HK-2 (cell line): Measurements from ENCODE around the gene DSG3.

Experiments
- DNase-seq: peaks from one replicate; pipeline ENCODE4 v3.0.0-alpha.2; 2018; ENCODE audit not compliant: unreplicated experiment

The DSG3 gene

DNA sequence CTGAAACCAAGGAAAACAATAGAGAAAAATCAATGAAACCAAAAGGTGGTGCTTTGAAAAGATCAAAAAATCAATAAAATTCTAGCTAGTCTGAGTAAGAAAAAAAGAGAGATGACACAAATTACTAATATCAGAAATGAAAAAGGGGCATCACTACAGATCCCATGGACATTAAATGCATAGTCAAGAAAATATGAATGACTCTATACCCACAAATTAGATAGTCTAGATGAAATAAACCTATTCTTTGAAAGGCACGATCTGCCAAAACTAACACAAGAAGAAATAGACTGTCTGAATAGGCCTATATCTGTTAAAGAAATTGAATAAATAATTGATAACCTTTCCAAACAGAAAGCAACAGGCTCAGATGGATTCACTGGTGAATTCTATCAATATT is 15.2 kb upstream of the DSG3 start:
- no peak for DNase-seq

DNA sequence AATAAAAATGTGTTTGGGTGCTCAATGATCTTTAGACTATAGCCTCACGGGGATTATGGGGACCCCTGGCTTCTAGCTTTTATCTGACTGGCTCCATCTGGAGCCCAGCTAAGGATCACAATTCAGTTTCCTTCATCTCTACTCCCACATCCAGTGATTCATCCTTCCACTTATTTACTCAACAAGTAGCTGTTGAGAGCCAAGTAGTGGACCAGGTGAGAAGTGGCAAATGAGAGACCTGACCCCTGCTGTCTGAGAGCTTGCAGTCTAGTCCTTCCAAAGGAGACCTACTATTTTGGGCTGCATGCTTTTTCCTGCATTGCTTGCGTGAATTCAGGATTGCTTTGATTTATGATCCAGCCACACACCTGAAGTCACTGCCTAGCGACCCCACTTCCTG is 10.7 kb upstream of the DSG3 start:
- no peak for DNase-seq

DNA sequence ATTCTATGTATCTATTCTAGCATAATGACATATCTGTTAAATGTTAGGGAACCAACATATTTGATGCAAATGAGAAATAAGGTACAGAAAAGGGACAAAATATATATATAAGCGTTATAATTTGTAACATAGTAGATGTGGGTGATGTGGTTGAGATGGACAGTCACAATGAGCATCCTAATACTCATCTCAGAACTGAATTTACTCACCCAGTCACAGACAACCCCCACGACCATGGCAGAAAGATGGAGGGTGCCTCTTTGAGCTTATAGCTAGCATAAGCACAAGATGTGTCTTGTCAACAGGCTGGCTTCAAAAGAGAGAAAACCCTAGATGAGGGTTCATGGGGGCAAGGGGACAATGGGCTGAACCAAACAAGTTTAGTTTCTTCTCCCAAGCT is 9.1 kb upstream of the DSG3 start:
- no peak for DNase-seq

DNA sequence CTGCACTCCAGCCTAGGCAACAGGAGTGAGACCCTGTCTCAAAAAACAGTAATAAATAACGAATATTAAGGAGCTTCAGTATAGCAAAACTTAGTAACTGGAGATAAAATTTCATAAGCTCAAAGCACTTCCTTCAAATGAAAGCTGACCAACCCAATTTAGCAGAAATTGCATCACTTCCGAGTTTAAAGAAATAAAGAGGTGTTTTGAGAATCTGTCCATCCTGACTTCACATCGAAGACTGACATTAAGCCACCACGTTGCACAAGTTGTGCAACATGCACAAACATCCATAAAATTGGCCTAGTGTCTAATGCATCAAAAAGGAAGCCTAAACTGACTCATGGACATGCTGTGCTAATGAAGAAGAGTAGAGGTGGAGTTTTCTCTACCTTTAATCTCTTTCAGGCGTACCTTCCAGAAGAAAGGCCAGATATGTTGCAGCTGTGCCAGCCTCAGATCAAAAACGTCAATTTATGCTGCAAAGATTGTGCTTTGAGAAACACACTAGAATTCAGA is 7.7 kb upstream of the DSG3 start:
- DNase-seq = no peak

DNA sequence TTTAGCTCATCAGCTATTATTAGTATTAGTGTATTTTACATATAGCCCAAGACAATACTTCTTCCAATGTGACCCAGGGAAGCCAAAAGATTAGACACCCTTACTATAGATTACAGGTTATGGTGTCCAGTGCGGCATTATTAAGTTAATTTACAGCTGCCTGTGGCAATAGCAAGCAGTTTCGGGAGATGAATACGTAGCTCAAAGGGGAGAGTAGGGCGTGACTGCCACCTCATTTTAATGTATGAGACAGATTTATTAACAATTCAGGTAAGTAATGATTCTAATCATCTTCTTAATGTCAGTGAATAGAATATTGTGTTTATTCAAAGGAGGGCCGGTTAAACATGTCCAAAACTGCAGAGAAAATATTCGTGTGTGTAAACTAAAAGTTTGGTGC is 6.8 kb upstream of the DSG3 start:
- DNase-seq = no peak

DNA sequence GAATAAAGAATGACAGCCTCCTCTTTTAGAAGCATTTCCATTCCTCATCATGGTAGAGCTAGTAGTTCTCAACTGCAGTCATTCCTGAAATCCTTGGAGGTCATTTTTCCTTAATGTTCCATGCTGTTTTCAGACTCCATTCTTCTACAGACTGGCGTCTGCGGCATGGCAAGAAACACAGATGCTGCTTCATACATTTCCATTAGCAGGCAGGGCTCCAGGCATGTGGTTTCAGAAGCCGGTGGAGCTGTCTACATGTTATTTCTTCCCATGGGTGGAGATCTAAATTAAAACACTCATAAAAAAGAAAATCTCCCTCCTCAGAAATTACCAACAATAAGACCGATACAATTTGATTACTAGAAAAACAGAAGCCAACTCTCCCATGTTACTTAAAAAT is 6.0 kb upstream of the DSG3 start:
- no peak for DNase-seq

DNA sequence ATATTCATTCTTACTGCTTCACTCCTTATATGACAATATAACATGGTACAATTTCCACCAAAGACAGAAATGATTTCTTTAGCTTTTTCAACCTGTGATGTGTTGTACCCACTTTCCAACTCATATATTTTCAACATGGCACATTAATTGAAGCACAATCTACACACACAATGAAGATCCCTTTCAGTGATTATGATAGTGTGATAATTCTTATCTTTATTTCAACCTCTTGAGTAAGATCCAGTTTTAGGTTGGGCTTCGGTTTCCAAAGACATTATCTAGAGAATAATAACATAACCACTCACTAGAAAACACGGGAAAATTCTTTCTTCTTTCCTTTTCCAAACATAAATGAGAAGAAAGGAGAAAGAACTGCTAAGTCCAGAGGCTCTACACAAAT is 3.4 kb upstream of the DSG3 start:
- DNase-seq = no peak

DNA sequence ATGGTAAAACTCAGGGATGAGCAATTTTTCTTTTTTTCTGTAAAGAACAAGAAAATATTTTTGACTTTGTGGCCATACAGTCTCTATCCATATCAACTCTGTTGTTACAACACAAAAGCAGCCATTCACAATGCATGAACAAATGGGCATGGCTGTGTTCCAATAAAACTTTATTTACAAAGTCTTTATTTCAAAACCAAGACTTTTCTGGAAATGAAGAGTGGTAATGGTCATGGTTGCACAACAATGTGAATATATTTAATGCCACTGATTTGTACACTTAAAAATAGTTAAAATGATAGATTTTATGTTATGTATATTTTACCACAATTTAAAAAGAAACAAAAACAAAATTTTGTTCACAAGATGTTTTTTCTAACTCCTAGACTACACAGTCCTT is 1.6 kb upstream of the DSG3 start:
- DNase-seq = no peak

DNA sequence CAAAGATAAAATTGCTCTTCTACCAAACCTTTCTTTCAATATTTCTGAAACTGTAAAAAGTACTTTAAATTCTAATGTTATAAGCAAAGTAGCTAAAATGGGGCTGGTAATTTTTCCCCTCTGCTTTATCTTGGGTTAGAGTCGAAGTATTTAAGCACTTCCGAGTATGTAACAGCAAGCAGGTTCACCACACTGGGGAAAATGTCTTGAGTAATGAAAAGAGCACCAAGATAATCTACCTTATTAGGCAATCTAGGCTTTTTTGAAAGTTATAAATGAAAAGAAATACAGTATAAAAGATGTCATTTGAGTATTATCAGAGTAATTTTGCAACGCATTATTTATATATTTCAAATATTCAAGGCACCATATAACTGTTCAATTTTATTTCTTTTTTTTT is 687 bp upstream of the DSG3 start:
- DNase-seq = no peak

DNA sequence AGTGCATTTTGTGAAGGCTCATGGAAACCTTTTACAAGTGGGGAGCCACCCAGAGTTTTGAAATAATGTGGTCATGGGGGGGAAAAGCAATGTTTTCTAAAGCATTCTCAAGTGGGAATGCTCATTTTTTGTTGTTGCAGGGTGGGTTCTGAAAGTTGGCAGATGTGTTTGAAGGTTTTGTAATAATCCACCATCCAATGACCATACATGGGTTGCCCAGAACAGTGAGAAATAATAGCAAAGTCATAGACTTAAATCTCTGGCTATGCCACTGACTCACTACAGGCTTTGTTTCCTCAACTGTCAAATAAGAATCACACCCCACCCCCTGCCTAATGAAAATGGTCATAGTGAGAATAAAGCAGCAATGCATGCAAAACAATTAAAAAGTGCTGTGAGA is 2.9 kb downstream of the DSG3 start:
- DNase-seq = no peak

DNA sequence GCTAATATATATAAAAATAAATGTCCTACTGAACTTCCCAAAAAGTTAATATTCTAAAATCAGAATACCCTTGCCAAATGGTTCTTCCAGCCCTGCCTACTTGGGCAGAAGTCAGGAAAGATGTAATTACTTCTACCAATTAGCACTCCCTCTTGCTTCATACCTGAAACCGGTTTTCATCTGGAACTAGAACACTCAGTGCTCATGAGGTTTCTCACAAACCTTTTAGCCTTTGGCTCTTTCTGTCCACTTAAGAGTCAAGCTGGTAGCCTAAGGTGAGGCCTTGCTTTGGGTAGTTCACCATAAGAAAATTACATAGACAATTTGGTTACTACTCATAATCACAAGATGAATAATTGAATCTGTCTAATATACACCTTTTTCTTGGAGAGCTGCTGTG is 4.1 kb downstream of the DSG3 start:
- no peak for DNase-seq

DNA sequence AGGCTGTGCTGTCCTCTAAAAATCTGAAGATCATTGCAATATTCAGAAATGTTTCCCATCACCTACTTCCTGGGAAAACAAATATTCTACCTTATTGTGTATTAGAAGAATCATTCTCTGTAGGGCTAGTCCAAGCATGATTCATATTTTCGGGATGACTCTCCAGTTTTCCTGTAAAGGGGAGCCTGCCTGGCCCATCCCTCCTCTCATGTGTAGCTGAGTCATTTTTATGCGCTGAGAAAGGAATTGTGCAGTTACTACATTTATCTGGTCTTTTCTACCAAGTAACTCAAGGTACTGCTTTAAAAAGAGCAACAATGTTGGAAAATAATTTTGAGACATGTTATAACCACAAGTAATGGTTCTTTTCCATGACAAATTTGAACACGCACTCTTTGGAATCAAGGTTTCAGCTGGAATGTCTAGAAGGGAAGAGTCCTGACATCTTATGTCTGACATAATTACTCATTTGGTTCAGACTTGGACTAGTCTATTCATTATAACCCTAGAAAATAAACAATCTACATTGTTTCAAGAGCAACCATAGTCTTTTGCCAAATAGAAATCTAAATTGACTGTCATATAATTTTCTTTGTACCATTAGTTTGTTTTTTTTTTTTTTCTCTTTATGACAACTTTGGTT is 6.6 kb downstream of the DSG3 start:
- peak; percentile 15 for DNase-seq

DNA sequence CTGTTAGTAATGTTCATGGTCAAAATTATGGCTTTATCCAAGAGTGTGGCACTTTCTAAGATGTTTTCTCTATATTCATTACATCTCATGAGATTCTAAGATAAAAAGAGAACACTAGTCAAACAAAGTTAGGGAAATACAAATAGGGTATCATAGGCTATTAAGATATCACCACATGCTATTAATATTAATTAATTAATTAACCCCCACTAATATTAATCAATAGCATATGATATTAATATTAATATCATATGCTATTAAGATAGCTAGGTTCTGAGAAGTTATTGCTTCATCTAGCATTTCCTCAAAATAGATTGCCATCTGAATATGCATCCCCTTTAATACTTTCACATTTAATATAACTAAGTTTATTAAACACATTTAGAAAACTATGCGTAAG is 22.1 kb downstream of the DSG3 start:
- DNase-seq = no peak

DNA sequence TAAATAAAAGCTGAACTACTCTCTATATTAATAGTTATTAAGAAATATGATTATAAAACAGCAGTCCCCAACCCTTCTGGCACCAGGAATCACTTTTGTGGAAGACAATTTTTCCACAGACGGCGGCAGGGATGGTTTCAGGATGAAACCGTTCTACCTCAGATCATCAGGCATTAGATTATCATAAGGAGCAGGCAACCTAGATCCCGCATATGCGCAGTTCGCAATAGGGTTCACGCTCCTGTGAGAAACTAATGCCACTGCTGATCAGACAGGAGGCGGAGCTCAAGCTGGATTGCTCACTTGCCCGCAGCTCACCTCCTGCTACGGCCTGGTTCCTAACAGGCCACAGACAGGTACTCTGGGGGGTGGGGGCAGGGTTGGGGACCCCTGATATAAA is 31.1 kb downstream of the DSG3 start:
- no peak for DNase-seq

DNA sequence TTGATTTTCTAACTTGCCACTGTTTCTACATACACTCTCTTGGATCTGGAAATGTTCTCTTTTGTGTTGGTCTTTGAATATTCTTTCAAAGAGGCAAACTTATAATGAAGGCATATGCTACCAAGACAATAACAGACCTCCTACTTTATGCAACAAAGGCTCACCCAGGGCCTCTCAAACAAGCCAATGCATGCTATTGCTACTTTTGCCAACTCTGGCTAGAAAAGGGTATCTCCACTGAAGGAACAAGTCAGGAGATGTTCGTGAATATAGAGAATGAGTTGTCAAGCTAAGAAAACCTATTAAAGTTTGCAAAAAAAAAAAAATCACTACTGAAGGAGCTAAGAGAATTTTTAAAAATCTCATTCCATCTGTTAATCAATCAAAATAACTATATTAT is 34.5 kb downstream of the DSG3 start:
- no peak for DNase-seq

DNA sequence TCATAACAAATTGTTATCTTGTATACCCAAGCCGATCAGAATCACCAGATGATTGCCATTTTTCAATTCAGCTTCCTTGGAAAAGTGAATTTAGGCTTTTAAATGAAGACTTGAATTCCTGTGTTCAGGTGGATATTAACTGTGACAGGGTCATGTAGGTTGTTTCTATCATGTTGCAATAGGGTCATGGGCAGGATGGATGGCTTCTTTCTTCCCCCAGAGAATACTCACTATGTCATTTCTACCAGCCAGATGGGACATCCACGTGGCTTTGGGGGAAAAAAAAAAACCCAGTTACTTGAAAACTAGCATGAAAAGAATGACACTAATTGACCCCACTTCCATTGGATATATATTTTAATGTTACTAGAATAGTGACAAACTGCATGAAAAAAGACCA is 35.9 kb downstream of the DSG3 start:
- no peak for DNase-seq

DNA sequence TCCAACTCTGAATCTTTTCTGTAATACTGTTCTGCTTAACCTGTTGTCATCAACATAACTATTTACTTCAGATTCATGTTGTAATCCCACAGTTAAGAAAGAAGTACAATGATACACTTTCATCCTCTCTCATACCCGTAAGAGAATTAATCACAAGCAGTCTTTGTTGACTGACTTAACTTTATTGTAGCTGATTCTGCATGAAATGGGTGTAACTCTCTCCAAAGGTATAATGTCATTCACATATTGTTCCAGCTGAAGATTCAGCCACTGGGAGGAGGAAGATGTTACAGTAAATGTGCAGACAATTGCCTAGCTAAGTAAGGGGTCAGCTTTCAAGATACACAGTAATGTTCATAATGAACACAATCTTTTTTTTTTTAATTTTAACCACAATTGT is 36.9 kb downstream of the DSG3 start:
- DNase-seq = no peak

DNA sequence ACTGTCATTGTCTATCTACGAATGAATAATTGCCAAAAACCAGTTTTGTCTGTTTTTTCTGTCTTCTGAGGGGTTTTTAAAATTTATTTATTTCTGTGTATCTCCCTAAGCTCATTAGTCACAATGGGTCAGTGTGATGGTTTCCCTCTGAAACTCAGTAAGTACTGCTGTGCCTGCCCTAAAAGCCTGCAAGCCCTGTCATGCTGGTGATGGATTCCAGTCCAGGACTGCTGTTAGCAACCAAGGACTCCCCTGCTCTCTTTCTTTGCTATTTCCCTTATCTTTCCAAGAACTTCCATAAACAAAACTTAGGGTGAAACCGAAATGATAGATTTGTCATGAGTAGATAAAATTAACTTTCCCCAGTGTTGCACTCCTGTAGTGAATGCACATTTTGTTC is 38.6 kb downstream of the DSG3 start:
- DNase-seq = no peak

DNA sequence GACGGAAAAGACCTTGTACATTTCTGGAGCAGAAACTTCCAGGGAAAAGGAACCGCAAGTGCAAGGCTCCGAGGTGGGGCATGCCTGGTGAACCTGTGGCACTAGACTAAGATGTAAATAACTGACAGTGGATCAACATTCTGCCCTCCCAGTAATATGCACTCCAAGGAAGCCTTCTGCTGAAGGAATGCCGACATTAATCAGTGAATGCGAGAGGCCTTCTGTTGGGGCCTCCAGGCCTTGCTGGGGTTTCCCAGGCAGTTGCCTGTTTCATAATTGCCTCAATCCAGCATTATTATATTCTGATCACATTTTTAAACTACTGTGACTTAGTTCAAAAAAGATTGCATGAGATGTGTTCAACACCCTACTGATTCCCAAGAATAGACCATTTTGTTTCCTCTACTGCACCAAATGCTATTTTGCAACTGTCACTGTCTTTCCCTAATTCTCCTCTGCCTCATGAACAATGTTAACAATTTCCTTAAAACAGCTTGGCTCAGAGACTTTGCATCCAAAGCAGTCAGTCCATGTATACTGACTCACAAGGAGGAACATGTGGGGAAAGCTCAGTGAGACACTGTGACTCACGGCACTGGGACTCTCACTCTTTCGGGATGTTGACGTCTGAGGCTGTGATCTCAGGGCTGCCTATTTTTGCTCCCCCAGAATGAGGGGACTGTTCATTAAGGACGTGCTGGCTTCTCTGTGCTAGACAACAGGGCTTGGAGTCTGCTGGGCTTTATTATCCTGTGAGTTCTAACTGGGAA is 39.9 kb downstream of the DSG3 start:
- peak; percentile 51 for DNase-seq

DNA sequence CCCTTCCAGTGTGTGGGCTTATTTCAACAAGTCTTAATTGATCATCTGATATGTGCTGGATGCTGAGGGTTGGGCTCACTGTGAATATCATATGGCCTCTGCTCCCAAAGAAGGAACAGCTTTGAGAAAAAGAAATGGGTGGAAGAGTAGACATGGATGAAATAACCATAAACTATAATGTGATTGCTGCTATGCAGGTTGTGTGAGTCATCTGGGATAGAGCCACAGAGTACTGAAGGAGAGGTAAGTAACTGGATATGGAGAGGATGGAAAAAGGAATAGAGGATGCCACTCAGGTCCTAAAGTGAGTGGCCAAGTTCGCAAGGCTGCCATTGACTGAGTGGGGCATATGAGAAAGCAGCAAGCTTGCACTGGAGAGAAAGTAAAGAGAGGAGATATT is 41.8 kb downstream of the DSG3 start:
- no peak for DNase-seq

DNA sequence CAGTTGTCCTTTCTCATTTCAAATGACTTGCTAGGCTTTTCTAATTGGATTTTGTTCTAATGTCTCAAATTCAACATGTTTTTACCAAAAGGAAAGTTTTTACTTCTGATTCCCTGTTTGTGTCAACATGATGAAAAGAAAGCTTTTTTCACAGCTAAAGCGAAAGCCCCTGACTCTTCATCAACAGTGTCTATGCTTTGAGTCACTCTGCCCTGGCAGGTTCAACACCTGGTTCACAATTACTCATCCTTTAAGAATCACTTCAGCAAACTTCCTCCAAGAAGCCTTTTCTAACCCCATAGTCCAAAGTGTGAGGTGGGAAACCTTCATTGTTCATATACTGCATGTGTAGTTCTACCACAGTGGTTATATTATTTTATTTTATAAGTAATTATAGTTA is 42.8 kb downstream of the DSG3 start:
- DNase-seq = no peak

DNA sequence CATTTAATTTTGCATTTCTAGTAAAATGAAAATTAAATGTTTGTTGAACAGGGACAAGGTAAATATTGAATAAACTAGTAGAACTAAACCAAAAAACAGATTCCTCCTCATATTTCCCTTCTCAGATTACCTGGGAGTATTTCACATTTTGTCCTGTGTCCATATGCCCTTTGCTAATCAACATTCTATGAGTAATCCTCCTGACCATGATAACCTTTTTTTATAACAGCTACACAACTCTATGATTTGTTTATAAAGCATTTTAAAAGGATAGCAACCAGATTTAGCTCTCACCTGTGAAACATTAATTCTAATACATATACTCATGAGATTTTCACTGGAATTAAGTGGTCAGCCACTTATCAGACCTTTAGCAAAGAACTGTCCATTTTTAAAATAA is 43.3 kb downstream of the DSG3 start:
- DNase-seq = no peak

DNA sequence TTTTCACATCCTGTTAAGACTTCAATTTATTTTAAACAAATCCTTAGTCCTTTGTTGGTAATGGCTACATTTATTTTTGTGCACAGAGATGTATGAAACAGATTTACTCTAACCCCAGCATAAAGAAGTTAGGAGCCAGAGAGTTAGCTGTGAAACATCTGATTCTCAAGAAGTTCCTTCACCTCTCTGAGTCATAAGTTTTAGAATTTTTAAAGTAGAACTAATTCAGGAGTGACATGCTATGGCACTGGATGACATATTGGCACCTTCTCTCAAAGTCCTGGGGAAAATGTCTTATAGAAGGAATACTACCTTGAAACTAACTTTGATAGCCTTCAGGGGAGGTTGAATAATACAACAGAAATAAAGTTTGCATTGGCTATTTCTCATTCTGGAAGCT is 44.0 kb downstream of the DSG3 start:
- no peak for DNase-seq

DNA sequence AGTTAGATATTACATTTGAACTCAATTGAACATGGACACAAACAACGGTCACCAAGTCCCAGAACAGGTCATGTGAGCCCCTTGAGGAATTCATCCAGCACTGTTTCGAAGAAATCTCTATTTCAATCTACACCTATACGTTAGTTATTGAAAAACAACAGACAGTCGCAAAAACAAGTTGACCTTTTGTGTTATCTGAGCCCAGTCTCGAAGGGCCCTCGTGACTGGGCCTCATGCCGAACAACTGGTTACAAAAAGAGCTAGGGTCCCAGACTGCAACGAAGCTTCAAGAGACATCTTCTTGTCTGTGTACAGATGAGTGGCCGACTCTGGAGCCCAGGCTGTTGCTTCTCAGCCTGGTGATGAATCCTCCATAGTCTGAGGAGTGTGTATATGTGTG is 45.1 kb downstream of the DSG3 start:
- no peak for DNase-seq
